ENCODE results near the gene ITGA5. TPM values are rescaled to one million over a fixed set of nuclear protein-coding genes. Genes with fewer than 3 reads are reported as not detected.

ITGA5 gene
- total and polyA plus RNA-seq, 2 of the 13 experiments (the other 11 are each of a cell fraction or from before 2014, with no cell fraction given): 0.20 to 0.40 TPM

- TF ChIP-seq ARNTL (CRISPR knock-in tag; IDR thresholded peaks at IDR 0.05): no peak
- no peak for TF ChIP-seq ZFY (CRISPR knock-in tag; IDR thresholded peaks at IDR 0.05)
- no peak for TF ChIP-seq ELF4 (CRISPR knock-in tag; IDR thresholded peaks at IDR 0.05; ENCODE audit: borderline replicate concordance)
- no peak for TF ChIP-seq SP4 (CRISPR knock-in tag; IDR thresholded peaks at IDR 0.05)
- no peak for TF ChIP-seq ZKSCAN5 (CRISPR knock-in tag; IDR thresholded peaks at IDR 0.05)
- no peak for TF ChIP-seq ZNF879 (CRISPR knock-in tag; IDR thresholded peaks at IDR 0.05)
- no peak for TF ChIP-seq SRY (CRISPR knock-in tag; IDR thresholded peaks at IDR 0.05)
- no peak for TF ChIP-seq NR1H2 (CRISPR knock-in tag; IDR thresholded peaks at IDR 0.05; ENCODE audit: borderline replicate concordance, low read depth)
- no peak for TF ChIP-seq ASH2L (IDR thresholded peaks at IDR 0.05; ENCODE audit: insufficient read length, low read depth, low read length)
- no peak for TF ChIP-seq ATM (IDR thresholded peaks at IDR 0.05; ENCODE audit: borderline replicate concordance)
- TF ChIP-seq ZNF558 (CRISPR knock-in tag; IDR thresholded peaks at IDR 0.05; ENCODE audit: borderline replicate concordance): no peak
- no peak for TF ChIP-seq BCLAF1 (IDR thresholded peaks at IDR 0.05)
These were observed 43.8 kb downstream of the ITGA5 start (continued) for GRCh38 chr12:54375259-54375579.
